Measurements from ENCODE around the gene PRAMEF12.
"Not testable (repeated sequence)": the region's sequence is repeated elsewhere in the genome, so short reads cannot be mapped to it uniquely, and the experiment has no call there.

Gene PRAMEF12

GRCh38 chr1:12778061-12778460 lies 4.5 kb downstream of the PRAMEF12 start:
- H2AK5ac ChIP-seq (ENCODE audit: low read depth, low read length), result no peak overlapping the region
- no peak overlapping the region for H3K14ac ChIP-seq (ENCODE audit: low read length)
- H3K4me2 ChIP-seq (ENCODE audit: insufficient read depth, low read length, poor library complexity, severe bottlenecking), result no peak overlapping the region
- no peak overlapping the region for H2BK15ac ChIP-seq (ENCODE audit: low read length)
- peaks cover 0 to 27% (median 2%) of the 10 kb centered on the region in 3 experiments for H3K27me3 ChIP-seq (ENCODE audit: control insufficient read depth in 3 of 3, insufficient read depth in 3 of 3, low read depth in 1 of 3, low read length in 3 of 3)
- no peak overlapping the region for H2AFZ ChIP-seq (ENCODE audit: low read length)
- H3K4me3 ChIP-seq (ENCODE audit: low read length in 2 of 2), result no peak overlapping the region
- H3K9me3 ChIP-seq (replicated peaks in 1 of 2; ENCODE audit: control insufficient read depth in 2 of 2, insufficient read depth in 1 of 2, low read depth in 1 of 2, low read length in 2 of 2), result no peaks in the 10 kb centered on the region
- peaks cover 2% of the 10 kb centered on the region for H3K79me1 ChIP-seq (ENCODE audit: low read depth, low read length)
- whole genome bisulfite sequencing, 2 donors (ENCODE audit: extremely low coverage in 2 of 2, insufficient read length in 2 of 2, insufficient replicate concordance in 1 of 2), result no CpG with 5 or more reads among the region's 4 CpGs
- no peaks in the 10 kb centered on the region for H3K4me1 ChIP-seq (ENCODE audit: control insufficient read depth in 2 of 2, insufficient read depth in 1 of 2, low read depth in 1 of 2, low read length in 2 of 2)
- no peak overlapping the region for H3K27ac ChIP-seq (replicated peaks; ENCODE audit: low read length)
- no peak overlapping the region for H3K18ac ChIP-seq (ENCODE audit: low read length)
- no peak overlapping the region for H3K9ac ChIP-seq (ENCODE audit: low read depth, low read length, poor library complexity)
- no peak overlapping the region for H2BK5ac ChIP-seq (ENCODE audit: low read length)
- H2BK120ac ChIP-seq (ENCODE audit: low read depth, low read length), result no peak overlapping the region
- H3K23ac ChIP-seq (ENCODE audit: low read depth, low read length, poor library complexity), result no peak overlapping the region
- no peak for DNase-seq (ENCODE audit: low spot score)
- no peaks in the 10 kb centered on the region for H3K36me3 ChIP-seq (replicated peaks in 1 of 2; ENCODE audit: control insufficient read depth in 2 of 2, insufficient read depth in 2 of 2, low read length in 2 of 2)
- no peak overlapping the region for H3K4ac ChIP-seq (ENCODE audit: low read length)
- H2BK12ac ChIP-seq (ENCODE audit: low read length), result no peak overlapping the region
- H4K8ac ChIP-seq (ENCODE audit: low read depth, low read length), result no peak overlapping the region
- H4K91ac ChIP-seq (ENCODE audit: low read depth, low read length, poor library complexity), result no peak overlapping the region

DNA sequence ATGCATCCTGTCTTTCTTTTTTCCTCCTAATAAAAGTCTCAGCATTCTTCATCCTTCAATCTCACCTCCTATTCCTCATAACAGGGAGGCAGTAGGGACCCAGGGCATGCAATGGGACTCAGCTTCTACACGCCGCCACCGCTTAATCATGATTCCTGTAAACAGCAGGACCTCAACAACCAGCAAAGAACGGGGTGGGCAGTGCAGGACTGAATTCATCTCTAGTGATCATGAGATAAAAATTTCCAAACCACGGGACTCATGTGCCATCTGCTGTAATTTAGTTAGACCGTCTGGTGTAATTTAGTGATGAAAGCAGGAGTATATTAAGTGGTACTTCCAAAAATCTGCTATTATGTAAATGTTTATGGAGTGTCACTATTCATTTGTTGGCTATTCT lies 5.4 kb downstream of the PRAMEF12 start:
- H2BK5ac ChIP-seq (ENCODE audit: low read length), result no peak overlapping the region
- no peak overlapping the region for H2BK12ac ChIP-seq (ENCODE audit: low read length)
- no peak overlapping the region for H3K23ac ChIP-seq (ENCODE audit: low read depth, low read length, poor library complexity)
- H3K18ac ChIP-seq (ENCODE audit: low read length), result no peak overlapping the region
- no peak overlapping the region for H4K91ac ChIP-seq (ENCODE audit: low read depth, low read length, poor library complexity)
- no peak overlapping the region for H3K4me2 ChIP-seq (ENCODE audit: insufficient read depth, low read length, poor library complexity, severe bottlenecking)
- no peak for DNase-seq (ENCODE audit: low spot score)
- H2BK120ac ChIP-seq (ENCODE audit: low read depth, low read length), result no peak overlapping the region
- no peaks in the 10 kb centered on the region for H3K9me3 ChIP-seq (replicated peaks in 1 of 2; ENCODE audit: control insufficient read depth in 2 of 2, insufficient read depth in 1 of 2, low read depth in 1 of 2, low read length in 2 of 2)
- H2AFZ ChIP-seq (ENCODE audit: low read length), result no peak overlapping the region
- no peak overlapping the region for H3K4ac ChIP-seq (ENCODE audit: low read length)
- no peak overlapping the region for H2AK5ac ChIP-seq (ENCODE audit: low read depth, low read length)
- no peak overlapping the region for H3K9ac ChIP-seq (ENCODE audit: low read depth, low read length, poor library complexity)
- no peaks in the 10 kb centered on the region for H3K4me1 ChIP-seq (ENCODE audit: control insufficient read depth in 2 of 2, insufficient read depth in 1 of 2, low read depth in 1 of 2, low read length in 2 of 2)
- peaks cover 0 to 22% (median 2%) of the 10 kb centered on the region in 3 experiments for H3K27me3 ChIP-seq (ENCODE audit: control insufficient read depth in 3 of 3, insufficient read depth in 3 of 3, low read depth in 1 of 3, low read length in 3 of 3)
- H3K36me3 ChIP-seq (replicated peaks in 1 of 2; ENCODE audit: control insufficient read depth in 2 of 2, insufficient read depth in 2 of 2, low read length in 2 of 2), result no peaks in the 10 kb centered on the region
- no peak overlapping the region for H3K4me3 ChIP-seq (ENCODE audit: low read length in 2 of 2)
- H3K27ac ChIP-seq (replicated peaks; ENCODE audit: low read length), result no peak overlapping the region
- no peak overlapping the region for H3K14ac ChIP-seq (ENCODE audit: low read length)
- WGBS, 2 donors (ENCODE audit: extremely low coverage in 2 of 2, insufficient read length in 2 of 2, insufficient replicate concordance in 1 of 2), result no CpG with 5 or more reads among the region's 6 CpGs
- H2BK15ac ChIP-seq (ENCODE audit: low read length), result no peak overlapping the region
- H4K8ac ChIP-seq (ENCODE audit: low read depth, low read length), result no peak overlapping the region
- peaks cover 2% of the 10 kb centered on the region for H3K79me1 ChIP-seq (ENCODE audit: low read depth, low read length)

DNA sequence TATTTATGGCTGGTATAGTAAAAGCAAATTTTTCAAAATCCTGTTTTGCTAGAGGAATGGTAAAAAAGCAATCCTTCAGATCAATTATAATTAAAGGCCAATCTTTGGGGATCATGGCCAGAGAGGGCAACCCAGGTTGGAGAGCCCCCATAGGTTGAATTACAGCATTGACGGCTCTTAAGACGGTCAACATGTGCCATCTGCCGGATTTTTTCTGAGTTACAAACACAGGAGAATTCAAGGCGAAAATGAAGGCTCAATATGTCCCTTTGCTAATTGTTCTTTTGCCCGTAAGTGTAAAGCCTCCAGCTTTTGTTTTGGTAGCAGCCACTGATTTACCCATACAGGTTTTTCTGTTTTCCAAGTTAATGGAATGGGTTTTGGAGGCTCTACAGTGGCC lies 8.0 kb downstream of the PRAMEF12 start:
- H2BK12ac ChIP-seq (ENCODE audit: low read length); H2BK5ac ChIP-seq (ENCODE audit: low read length); H2AK5ac ChIP-seq (ENCODE audit: low read depth, low read length); H3K9me3 ChIP-seq (replicated peaks in 1 of 2; ENCODE audit: control insufficient read depth in 2 of 2, insufficient read depth in 1 of 2, low read depth in 1 of 2, low read length in 2 of 2); H2AFZ ChIP-seq (ENCODE audit: low read length); H3K4me1 ChIP-seq (ENCODE audit: control insufficient read depth in 2 of 2, insufficient read depth in 1 of 2, low read depth in 1 of 2, low read length in 2 of 2); H2BK120ac ChIP-seq (ENCODE audit: low read depth, low read length); H3K9ac ChIP-seq (ENCODE audit: low read depth, low read length, poor library complexity); H3K4ac ChIP-seq (ENCODE audit: low read length); H3K4me3 ChIP-seq (ENCODE audit: low read length in 2 of 2); H3K4me2 ChIP-seq (ENCODE audit: insufficient read depth, low read length, poor library complexity, severe bottlenecking); H3K27ac ChIP-seq (replicated peaks; ENCODE audit: low read length); H3K79me1 ChIP-seq (ENCODE audit: low read depth, low read length); H4K91ac ChIP-seq (ENCODE audit: low read depth, low read length, poor library complexity); H3K36me3 ChIP-seq (replicated peaks in 1 of 2; ENCODE audit: control insufficient read depth in 2 of 2, insufficient read depth in 2 of 2, low read length in 2 of 2); H3K18ac ChIP-seq (ENCODE audit: low read length); H3K14ac ChIP-seq (ENCODE audit: low read length); H4K8ac ChIP-seq (ENCODE audit: low read depth, low read length); DNase-seq (ENCODE audit: low spot score); H3K23ac ChIP-seq (ENCODE audit: low read depth, low read length, poor library complexity); H2BK15ac ChIP-seq (ENCODE audit: low read length): not testable (repeated sequence)
- WGBS, 2 donors (ENCODE audit: extremely low coverage in 2 of 2, insufficient read length in 2 of 2, insufficient replicate concordance in 1 of 2), result no CpG with 5 or more reads among the region's 5 CpGs
- peaks cover 0 to 14% (median 2%) of the 10 kb centered on the region in 3 experiments for H3K27me3 ChIP-seq (ENCODE audit: control insufficient read depth in 3 of 3, insufficient read depth in 3 of 3, low read depth in 1 of 3, low read length in 3 of 3)

- not testable (repeated sequence) for H3K18ac ChIP-seq (ENCODE audit: low read length); H3K4ac ChIP-seq (ENCODE audit: low read length); H2BK15ac ChIP-seq (ENCODE audit: low read length); H3K4me1 ChIP-seq (ENCODE audit: control insufficient read depth in 2 of 2, insufficient read depth in 1 of 2, low read depth in 1 of 2, low read length in 2 of 2); H3K36me3 ChIP-seq (replicated peaks in 1 of 2; ENCODE audit: control insufficient read depth in 2 of 2, insufficient read depth in 2 of 2, low read length in 2 of 2); H2AK5ac ChIP-seq (ENCODE audit: low read depth, low read length); H3K27me3 ChIP-seq (ENCODE audit: control insufficient read depth in 3 of 3, insufficient read depth in 3 of 3, low read depth in 1 of 3, low read length in 3 of 3); H3K27ac ChIP-seq (replicated peaks; ENCODE audit: low read length); H3K4me2 ChIP-seq (ENCODE audit: insufficient read depth, low read length, poor library complexity, severe bottlenecking); H2BK12ac ChIP-seq (ENCODE audit: low read length); H3K79me1 ChIP-seq (ENCODE audit: low read depth, low read length); H3K14ac ChIP-seq (ENCODE audit: low read length); H4K91ac ChIP-seq (ENCODE audit: low read depth, low read length, poor library complexity); DNase-seq (ENCODE audit: low spot score); H2BK5ac ChIP-seq (ENCODE audit: low read length); H3K4me3 ChIP-seq (ENCODE audit: low read length in 2 of 2); H2BK120ac ChIP-seq (ENCODE audit: low read depth, low read length); H3K9me3 ChIP-seq (replicated peaks in 1 of 2; ENCODE audit: control insufficient read depth in 2 of 2, insufficient read depth in 1 of 2, low read depth in 1 of 2, low read length in 2 of 2); H4K8ac ChIP-seq (ENCODE audit: low read depth, low read length); H3K9ac ChIP-seq (ENCODE audit: low read depth, low read length, poor library complexity); H3K23ac ChIP-seq (ENCODE audit: low read depth, low read length, poor library complexity); H2AFZ ChIP-seq (ENCODE audit: low read length)
- WGBS, 2 donors (ENCODE audit: extremely low coverage in 2 of 2, insufficient read length in 2 of 2, insufficient replicate concordance in 1 of 2), result no CpG with 5 or more reads among the region's 7 CpGs
Measured at GRCh38 chr1:12783783-12784182, 10.2 kb downstream of the PRAMEF12 start.

All from neuronal stem cell (in vitro differentiated cells).